HG03066 (cell line): ENCODE measurements around the gene ACTL9.

Experiments
- ATAC-seq: cut with Tn5 transposase; IDR thresholded peaks from one replicate; pipeline ENCODE4 v1.9.1; 2021; ENCODE audit warnings: low read depth; ENCODE audit not compliant: unreplicated experiment

Gene ACTL9

GRCh38 chr19:8648240-8648639 is 50.4 kb downstream of the ACTL9 start:
- ATAC-seq = no peak
